Measurements from ENCODE around the gene PCDHGA1. TPM values are rescaled to one million over a fixed set of nuclear protein-coding genes. Genes with fewer than 3 reads are reported as not detected.
A peak's percentile ranks its signal among the peaks of the same experiment; 100 is the strongest.

The PCDHGA1 gene
- total RNA-seq, 1 donor from 2014 or later, result 0.07 TPM

DNA sequence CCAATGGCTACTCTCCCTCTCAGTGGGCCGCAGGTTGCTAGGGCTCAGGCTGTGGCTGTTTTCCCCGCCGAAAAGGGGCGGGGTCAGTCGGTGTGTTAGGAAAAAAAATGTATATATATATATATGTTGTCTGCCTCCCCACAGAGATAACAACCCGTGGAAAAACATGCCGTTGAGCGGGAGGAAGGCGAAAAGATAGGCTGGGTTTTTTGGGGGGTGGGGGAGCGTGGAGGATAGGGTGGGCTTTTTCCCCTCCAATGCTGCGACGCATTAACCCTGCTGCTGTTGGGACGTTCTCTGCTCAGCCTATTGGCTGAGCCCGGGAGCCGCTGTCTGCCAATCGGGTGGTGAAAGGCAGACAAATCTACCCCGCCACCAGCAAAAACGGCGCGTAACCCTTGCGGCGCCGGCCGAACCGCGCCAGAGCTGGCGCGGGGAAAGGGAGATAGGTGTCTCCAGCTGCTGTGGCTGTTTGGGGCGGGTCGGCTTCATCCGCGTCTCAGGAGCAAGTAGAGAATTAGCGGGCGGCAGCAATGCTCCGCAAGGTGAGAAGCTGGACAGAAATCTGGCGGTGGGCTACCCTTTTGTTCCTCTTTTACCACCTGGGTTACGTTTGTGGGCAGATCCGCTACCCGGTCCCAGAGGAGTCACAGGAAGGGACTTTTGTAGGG is 154.5 kb downstream of the PCDHGA1 start, which contains the start of gene PCDHGC4:
TSS of gene PCDHGC4 (plus strand) at position 390 of the 671 bp plus-strand sequence. CDS start at position 534, 144 bp downstream.
- intact Hi-C loops (cut with micrococcal nuclease), result loop anchor here (5.0 kb wide), 1 partner anchor 72 kb away; the partner anchor contains the start of gene PCDHGA10
- no peak within 1 kb of the TSS for H3K27ac Mint-ChIP-seq
- H3K4me3 Mint-ChIP-seq, result no peak within 1 kb of the TSS
- H3K9me3 Mint-ChIP-seq, result no peaks in the 10 kb centered on the region
- no peaks in the 10 kb centered on the region for H3K36me3 Mint-ChIP-seq (ENCODE audit: low read depth)
- H3K27me3 Mint-ChIP-seq, result peaks cover 60% of the 10 kb centered on the region
- no peaks in the 10 kb centered on the region for H3K4me1 Mint-ChIP-seq
- no peak for DNase-seq

DNA sequence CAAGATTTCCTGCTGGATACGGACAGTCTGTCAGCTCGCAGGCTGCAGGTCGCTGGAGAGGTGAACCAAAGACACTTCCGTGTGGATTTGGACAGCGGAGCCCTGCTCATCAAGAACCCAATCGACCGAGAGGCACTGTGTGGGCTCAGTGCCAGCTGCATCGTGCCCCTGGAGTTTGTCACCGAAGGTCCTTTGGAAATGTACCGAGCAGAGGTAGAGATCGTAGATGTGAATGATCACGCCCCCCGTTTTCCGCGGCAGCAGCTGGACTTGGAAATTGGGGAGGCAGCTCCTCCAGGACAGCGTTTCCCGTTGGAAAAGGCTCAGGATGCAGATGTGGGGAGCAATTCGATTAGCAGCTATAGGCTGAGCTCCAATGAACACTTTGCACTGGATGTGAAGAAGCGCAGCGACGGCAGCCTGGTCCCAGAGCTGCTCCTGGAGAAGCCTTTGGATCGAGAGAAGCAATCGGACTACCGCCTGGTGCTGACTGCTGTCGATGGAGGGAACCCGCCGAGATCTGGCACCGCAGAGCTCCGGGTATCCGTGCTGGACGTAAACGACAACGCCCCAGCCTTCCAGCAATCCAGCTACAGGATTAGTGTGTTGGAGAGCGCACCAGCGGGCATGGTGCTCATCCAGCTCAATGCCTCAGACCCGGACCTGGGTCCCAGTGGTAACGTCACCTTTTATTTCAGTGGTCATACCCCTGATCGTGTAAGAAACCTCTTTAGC is 155.2 kb downstream of the PCDHGA1 start:
- no peaks in the 10 kb centered on the region for H3K36me3 Mint-ChIP-seq (ENCODE audit: low read depth)
- no peak overlapping the region for H3K4me3 Mint-ChIP-seq
- H3K9me3 Mint-ChIP-seq, result no peaks in the 10 kb centered on the region
- intact Hi-C loops (cut with micrococcal nuclease), result no loop called here
- no peaks in the 10 kb centered on the region for H3K4me1 Mint-ChIP-seq
- DNase-seq, result peak; percentile 52
- no peak overlapping the region for H3K27ac Mint-ChIP-seq
- H3K27me3 Mint-ChIP-seq, result peaks cover 63% of the 10 kb centered on the region

DNA sequence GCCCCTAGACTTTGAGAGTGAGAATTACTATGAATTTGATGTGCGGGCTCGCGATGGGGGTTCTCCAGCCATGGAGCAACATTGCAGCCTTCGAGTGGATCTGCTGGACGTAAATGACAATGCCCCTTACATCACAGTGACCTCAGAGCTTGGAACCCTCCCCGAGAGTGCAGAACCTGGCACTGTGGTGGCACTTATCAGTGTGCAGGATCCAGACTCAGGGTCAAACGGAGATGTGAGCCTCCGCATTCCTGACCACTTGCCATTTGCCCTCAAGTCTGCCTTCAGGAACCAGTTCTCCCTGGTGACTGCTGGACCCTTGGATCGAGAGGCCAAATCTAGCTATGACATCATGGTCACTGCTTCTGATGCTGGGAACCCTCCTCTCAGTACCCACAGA is 155.8 kb downstream of the PCDHGA1 start:
- H3K27me3 Mint-ChIP-seq, result peaks cover 65% of the 10 kb centered on the region
- no peaks in the 10 kb centered on the region for H3K4me1 Mint-ChIP-seq
- H3K9me3 Mint-ChIP-seq, result no peaks in the 10 kb centered on the region
- DNase-seq, result no peak
- H3K36me3 Mint-ChIP-seq (ENCODE audit: low read depth), result no peaks in the 10 kb centered on the region
- no peak overlapping the region for H3K27ac Mint-ChIP-seq
- no peak overlapping the region for H3K4me3 Mint-ChIP-seq
- intact Hi-C loops (cut with micrococcal nuclease), result no loop called here

DNA sequence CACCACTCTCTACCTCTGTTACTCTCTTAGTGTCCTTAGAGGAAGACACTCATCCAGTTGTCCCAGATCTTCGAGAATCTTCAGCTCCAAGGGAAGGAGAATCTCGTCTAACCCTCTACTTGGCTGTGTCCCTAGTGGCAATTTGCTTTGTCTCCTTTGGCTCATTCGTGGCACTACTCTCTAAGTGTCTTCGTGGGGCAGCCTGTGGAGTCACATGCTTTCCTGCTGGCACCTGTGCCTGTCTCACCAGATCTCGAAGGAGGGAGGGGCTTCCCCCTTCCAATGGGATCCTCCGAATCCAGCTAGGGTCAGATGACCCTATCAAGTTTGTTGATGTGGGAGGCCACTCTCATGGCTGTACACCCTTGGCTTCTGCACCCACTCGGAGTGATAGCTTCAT is 156.8 kb downstream of the PCDHGA1 start:
- no peaks in the 10 kb centered on the region for H3K36me3 Mint-ChIP-seq (ENCODE audit: low read depth)
- peaks cover 71% of the 10 kb centered on the region for H3K27me3 Mint-ChIP-seq
- no peaks in the 10 kb centered on the region for H3K9me3 Mint-ChIP-seq
- no peak overlapping the region for H3K4me3 Mint-ChIP-seq
- H3K27ac Mint-ChIP-seq, result no peak overlapping the region
- DNase-seq, result no peak
- H3K4me1 Mint-ChIP-seq, result peaks cover 2% of the 10 kb centered on the region
- intact Hi-C loops (cut with micrococcal nuclease), result no loop called here

DNA sequence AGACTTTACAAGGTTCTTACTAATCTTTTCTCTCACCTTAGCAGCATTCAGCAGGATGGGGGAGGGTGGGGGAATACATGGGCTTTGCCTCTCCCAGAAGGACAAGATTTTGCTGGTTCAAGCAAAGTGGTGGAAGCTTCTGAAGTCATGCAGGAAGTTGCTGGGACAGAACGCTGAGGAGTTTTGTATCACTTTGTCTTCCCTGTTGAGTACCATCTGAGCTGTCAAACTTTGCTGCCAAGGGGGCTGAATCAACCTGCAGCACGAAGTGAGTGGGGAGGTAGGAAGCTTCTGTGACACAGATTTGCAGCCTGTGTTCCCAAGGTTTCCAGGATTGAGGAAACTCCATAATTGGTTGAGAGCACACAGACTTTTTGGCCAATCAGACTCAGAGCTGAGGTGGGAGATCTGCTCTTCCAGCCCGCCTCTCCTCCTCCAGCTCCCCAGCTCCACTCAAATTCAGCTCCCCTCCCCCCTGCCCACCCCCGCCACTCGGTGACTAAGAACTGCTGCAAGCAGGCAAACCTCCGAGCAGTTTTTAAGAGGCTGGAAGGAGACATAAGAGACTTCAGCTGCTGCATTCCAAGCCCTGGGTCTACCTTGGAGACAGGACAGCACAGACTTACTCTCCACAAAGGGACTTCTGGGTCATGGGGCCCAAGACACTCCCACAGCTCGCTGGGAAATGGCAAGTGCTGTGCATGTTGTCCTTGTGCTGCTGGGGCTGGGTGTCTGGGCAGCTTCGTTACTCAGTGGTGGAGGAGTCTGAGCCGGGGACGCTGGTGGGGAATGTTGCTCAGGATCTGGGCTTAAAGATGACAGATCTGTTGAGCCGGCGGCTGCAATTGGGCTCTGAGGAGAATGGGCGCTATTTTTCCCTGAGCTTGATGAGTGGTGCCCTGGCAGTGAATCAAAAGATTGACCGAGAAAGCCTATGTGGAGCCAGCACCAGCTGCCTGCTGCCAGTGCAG is 158.6 kb downstream of the PCDHGA1 start, which contains the start of gene PCDHGC5:
TSS of gene PCDHGC5 (plus strand) at position 491 of the 971 bp plus-strand sequence. CDS start at position 651, 160 bp downstream.
- Mint-ChIP-seq H3K36me3 (ENCODE audit: low read depth) (no peaks in the 10 kb centered on the region), H3K9me3 (no peaks in the 10 kb centered on the region), H3K27me3 (peaks cover 68% of the 10 kb centered on the region), H3K4me3 (no peak within 1 kb of the TSS), H3K4me1 (peaks cover 2% of the 10 kb centered on the region), H3K27ac (no peak within 1 kb of the TSS)
- intact Hi-C loops (cut with micrococcal nuclease), result no loop called here
- DNase-seq, result no peak

DNA sequence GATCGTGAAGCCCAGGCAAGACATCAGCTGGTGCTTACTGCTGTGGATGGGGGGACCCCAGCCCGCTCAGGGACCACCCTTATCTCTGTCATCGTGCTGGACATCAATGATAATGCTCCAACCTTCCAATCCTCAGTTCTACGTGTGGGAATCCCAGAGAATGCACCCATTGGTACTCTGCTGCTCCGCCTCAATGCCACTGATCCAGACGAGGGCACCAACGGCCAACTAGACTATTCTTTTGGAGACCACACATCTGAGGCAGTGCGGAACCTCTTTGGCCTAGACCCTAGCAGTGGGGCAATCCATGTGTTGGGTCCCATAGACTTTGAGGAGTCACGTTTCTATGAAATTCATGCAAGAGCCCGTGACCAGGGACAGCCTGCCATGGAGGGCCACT is 159.5 kb downstream of the PCDHGA1 start:
- Mint-ChIP-seq H3K9me3 (no peaks in the 10 kb centered on the region), H3K27ac (no peak overlapping the region), H3K36me3 (ENCODE audit: low read depth) (no peaks in the 10 kb centered on the region), H3K4me3 (no peak overlapping the region), H3K4me1 (peaks cover 2% of the 10 kb centered on the region), H3K27me3 (peaks cover 68% of the 10 kb centered on the region)
- intact Hi-C loops (cut with micrococcal nuclease), result no loop called here
- no peak for DNase-seq

DNA sequence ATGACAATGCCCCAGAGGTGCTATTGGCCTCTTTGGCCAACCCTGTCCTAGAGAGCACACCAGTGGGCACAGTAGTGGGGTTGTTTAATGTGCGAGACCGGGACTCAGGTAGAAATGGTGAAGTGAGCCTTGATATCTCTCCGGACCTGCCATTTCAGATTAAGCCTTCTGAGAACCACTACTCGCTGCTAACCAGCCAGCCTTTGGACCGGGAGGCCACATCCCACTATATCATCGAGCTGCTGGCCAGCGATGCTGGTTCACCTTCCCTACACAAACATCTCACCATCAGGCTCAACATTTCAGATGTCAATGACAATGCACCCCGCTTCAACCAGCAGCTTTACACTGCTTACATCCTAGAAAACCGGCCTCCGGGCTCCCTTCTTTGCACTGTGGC is 160.0 kb downstream of the PCDHGA1 start:
- H3K9me3 Mint-ChIP-seq, result no peaks in the 10 kb centered on the region
- peaks cover 66% of the 10 kb centered on the region for H3K27me3 Mint-ChIP-seq
- peak; percentile 45 for DNase-seq
- H3K4me3 Mint-ChIP-seq, result no peak overlapping the region
- no peak overlapping the region for H3K27ac Mint-ChIP-seq
- H3K4me1 Mint-ChIP-seq, result peaks cover 2% of the 10 kb centered on the region
- intact Hi-C loops (cut with micrococcal nuclease), result no loop called here
- no peaks in the 10 kb centered on the region for H3K36me3 Mint-ChIP-seq (ENCODE audit: low read depth)

DNA sequence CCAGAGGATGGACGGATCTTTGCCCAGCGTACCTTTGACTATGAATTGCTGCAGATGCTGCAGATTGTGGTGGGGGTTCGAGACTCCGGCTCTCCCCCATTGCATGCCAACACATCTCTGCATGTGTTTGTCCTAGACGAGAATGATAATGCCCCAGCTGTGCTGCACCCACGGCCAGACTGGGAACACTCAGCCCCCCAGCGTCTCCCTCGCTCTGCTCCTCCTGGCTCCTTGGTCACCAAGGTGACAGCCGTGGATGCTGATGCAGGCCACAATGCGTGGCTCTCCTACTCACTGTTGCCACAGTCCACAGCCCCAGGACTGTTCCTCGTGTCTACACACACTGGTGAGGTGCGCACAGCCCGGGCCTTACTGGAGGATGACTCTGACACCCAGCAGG is 160.5 kb downstream of the PCDHGA1 start:
- peaks cover 2% of the 10 kb centered on the region for H3K4me1 Mint-ChIP-seq
- H3K36me3 Mint-ChIP-seq (ENCODE audit: low read depth), result no peaks in the 10 kb centered on the region
- H3K27ac Mint-ChIP-seq, result no peak overlapping the region
- peaks cover 68% of the 10 kb centered on the region for H3K27me3 Mint-ChIP-seq
- H3K4me3 Mint-ChIP-seq, result no peak overlapping the region
- H3K9me3 Mint-ChIP-seq, result no peaks in the 10 kb centered on the region
- peak; percentile 49 for DNase-seq
- intact Hi-C loops (cut with micrococcal nuclease), result no loop called here

DNA sequence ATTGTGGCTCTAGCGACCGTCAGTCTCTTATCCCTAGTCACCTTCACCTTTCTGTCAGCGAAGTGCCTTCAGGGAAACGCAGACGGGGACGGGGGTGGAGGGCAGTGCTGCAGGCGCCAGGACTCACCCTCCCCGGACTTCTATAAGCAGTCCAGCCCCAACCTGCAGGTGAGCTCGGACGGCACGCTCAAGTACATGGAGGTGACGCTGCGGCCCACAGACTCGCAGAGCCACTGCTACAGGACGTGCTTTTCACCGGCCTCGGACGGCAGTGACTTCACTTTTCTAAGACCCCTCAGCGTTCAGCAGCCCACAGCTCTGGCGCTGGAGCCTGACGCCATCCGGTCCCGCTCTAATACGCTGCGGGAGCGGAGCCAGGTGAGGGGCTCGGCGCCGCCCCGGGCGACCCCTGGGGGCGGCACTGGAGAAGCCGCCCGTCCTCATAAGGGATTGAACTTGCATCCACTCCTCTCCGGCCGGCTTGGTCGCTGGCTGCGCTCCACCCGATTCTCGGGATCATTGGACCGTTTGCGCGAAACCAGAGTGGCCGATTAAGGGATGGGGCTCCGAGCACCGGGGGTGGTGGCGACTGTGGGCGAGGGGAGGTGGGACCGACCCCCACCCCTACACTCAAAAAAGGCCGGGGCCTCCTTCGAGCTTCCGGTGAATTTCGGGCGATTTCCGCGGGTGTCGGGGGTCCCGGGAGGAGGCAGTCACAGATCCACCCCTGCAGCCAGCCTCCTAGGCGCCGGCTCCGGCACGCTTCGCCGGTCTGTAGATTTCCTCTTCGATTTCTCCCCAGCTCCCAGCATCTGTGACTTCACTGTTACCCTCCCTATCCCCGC is 161.2 kb downstream of the PCDHGA1 start:
- DNase-seq, result no peak
- peak overlapping the region; percentile 79 for H3K4me3 Mint-ChIP-seq
- H3K27me3 Mint-ChIP-seq, result peaks cover 66% of the 10 kb centered on the region
- H3K9me3 Mint-ChIP-seq, result no peaks in the 10 kb centered on the region
- intact Hi-C loops (cut with micrococcal nuclease), result no loop called here
- no peaks in the 10 kb centered on the region for H3K36me3 Mint-ChIP-seq (ENCODE audit: low read depth)
- peak overlapping the region; percentile 42 for H3K27ac Mint-ChIP-seq
- peaks cover 2% of the 10 kb centered on the region for H3K4me1 Mint-ChIP-seq

DNA sequence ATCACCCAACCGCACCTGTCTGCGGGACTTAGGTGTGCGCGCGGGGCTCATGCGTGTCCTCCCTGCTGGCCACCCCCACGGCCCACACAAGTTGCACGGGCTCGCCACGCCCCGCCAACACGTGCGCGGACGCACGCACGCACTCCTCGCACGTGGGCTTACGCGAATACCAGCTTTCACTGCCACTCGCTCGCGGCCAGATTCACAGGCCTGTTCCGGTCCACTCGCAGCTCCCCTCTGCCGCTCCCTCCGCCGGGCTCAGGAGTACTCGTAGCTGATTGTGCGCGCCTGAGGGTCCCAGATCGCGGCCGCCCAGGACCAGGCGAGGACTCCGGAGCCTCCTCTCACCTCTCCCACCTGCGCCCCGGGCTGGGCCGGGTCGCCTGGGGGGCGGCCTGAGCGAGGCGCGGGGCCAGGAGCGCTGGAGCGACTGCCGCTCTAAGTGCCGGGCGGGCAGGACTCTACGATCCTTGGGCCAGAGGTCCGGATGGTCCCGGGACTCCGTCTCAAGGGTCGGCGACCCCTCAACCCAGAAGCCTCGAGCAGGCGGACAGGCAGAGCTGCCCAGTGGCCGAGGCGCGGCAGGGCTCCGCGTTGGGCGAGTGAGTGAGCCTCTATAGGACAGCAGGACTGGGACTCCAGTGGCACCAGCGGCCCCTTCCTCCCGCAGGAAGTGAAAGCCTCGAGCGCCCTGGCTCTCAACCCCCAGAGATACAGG is 162.0 kb downstream of the PCDHGA1 start:
- H3K4me1 Mint-ChIP-seq, result peaks cover 2% of the 10 kb centered on the region

DNA sequence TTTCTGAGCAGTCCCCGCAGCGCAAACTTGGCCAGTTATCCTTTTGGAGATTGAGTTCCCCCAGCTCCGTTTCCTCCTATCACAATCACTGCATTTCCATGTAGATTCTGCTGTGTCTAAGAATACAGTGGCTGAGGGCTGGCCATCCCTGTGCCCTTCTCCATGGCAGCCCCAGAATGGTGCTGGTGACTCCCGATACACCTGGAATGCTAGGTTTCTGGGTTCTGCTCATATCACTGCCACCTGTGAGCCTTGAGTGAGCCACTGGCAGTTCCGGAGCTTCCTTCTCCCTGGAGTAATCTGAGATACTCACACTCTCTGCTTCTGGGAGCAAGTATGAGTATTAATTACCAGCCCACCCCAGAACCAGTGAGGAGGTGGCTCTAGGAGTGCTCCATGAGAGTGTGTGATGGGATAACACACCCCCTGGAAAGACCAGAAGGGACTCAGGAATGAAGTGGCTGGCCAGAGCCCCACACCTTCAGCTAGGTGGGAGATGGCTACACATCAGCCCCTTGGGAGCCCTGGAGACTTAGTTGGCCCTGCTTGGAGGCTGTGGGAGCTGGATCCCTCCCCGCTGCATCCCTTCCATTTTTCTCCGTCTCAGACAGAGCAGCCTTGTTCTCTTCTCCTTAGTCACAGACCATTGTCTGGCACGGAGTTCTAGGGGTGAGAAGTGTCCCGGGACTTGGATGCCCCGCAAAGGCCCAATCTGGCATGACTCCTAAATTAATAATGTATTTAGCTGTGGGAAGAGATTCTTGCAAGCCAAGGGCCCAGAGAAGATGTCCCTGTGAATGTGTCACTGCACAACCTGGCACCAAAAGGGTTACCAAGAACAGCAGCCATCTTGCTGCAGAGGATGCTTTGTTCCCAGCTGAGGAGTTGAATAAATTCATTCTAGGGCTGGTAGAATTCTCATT is 163.4 kb downstream of the PCDHGA1 start:
- H3K27me3 Mint-ChIP-seq, result peaks cover 60% of the 10 kb centered on the region
- peaks cover 2% of the 10 kb centered on the region for H3K4me1 Mint-ChIP-seq
- no peaks in the 10 kb centered on the region for H3K9me3 Mint-ChIP-seq
- H3K4me3 Mint-ChIP-seq, result no peak overlapping the region
- H3K27ac Mint-ChIP-seq, result no peak overlapping the region
- H3K36me3 Mint-ChIP-seq (ENCODE audit: low read depth), result no peaks in the 10 kb centered on the region
- DNase-seq, result no peak
- intact Hi-C loops (cut with micrococcal nuclease), result no loop called here

More for the DNA sequence above, 162.0 kb downstream of the PCDHGA1 start:
- Mint-ChIP-seq H3K27me3 (peaks cover 59% of the 10 kb centered on the region), H3K9me3 (no peaks in the 10 kb centered on the region), H3K36me3 (ENCODE audit: low read depth) (no peaks in the 10 kb centered on the region), H3K4me3 (peak overlapping the region; percentile 79), H3K27ac (peak overlapping the region; percentile 42)
- peak; percentile 67 for DNase-seq
- intact Hi-C loops (cut with micrococcal nuclease), result no loop called here
